Spleen (tissue), 7 donors: ENCODE measurements around the gene TMEM135.

Experiments
- POLR2A ChIP-seq, 3 donors: fragments of 450-650 bp; IDR thresholded peaks; one replicate each; pipeline ENCODE4 v1.5.1; 2017; ENCODE audit warnings: antibody characterized with exemption in 3 of 3, mild to moderate bottlenecking in 1 of 3
- POLR2AphosphoS5 ChIP-seq, 3 donors: sonication (generic); formaldehyde crosslinking; IDR thresholded peaks; one replicate each; pipeline ENCODE4 v1.5.1; 2017; ENCODE audit warnings: antibody characterized with exemption in 3 of 3
- TF ChIP-seq, protein P1 (sequence below), 11 experiments: fragments of 200-600 bp in 7 of 11; fragments of 450-650 bp in 4 of 11; sonication (generic) in 4 of 11; IDR thresholded peaks in 8 of 11; conservative IDR thresholded peaks in 3 of 11; 1 replicate in 7 of 11; 2 replicates in 4 of 11; pipeline versions ENCODE4 v1.4.0 to v1.8.0; 2016 to 2021; ENCODE audit warnings: antibody characterized with exemption in 11 of 11, inconsistent platforms in 4 of 11, mild to moderate bottlenecking in 1 of 11
- donor health status: DM: no; HTN: no; CAD: no; lungs with moderate emphysema.
- donor health status: DM: no; HTN: no; CAD: no.
- donor health status: DM: no; HTN: no; CAD: no.

GRCh38 chr11:87056091-87056490, 18.4 kb downstream of the TMEM135 start:
- TF ChIP-seq, protein P1, sequence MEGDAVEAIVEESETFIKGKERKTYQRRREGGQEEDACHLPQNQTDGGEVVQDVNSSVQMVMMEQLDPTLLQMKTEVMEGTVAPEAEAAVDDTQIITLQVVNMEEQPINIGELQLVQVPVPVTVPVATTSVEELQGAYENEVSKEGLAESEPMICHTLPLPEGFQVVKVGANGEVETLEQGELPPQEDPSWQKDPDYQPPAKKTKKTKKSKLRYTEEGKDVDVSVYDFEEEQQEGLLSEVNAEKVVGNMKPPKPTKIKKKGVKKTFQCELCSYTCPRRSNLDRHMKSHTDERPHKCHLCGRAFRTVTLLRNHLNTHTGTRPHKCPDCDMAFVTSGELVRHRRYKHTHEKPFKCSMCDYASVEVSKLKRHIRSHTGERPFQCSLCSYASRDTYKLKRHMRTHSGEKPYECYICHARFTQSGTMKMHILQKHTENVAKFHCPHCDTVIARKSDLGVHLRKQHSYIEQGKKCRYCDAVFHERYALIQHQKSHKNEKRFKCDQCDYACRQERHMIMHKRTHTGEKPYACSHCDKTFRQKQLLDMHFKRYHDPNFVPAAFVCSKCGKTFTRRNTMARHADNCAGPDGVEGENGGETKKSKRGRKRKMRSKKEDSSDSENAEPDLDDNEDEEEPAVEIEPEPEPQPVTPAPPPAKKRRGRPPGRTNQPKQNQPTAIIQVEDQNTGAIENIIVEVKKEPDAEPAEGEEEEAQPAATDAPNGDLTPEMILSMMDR (IDR thresholded peaks at IDR 0.05 in 8 of 11, conservative IDR thresholded peaks at IDR 0.05 in 3 of 11): no peak
- TF ChIP-seq POLR2A (IDR thresholded peaks at IDR 0.05) (no peak), POLR2AphosphoS5 (IDR thresholded peaks at IDR 0.05) (no peak)
